OCI-LY3 (cell line): ENCODE data around the gene LGALS16.

ENCODE experiments used
- H2AFZ ChIP-seq: fragments of 200-600, 300-600 bp; shearing (Covaris generic); 2 replicates; pipeline ENCODE4 v1.6.0; 2014; ENCODE audit warnings: antibody characterized with exemption, low read depth, low read length
- H3K27ac ChIP-seq: fragments of 200-600, 300-600 bp; sonication (generic); 2 replicates; pipeline ENCODE4 v1.5.1; 2014; ENCODE audit warnings: mild to moderate bottlenecking, low read length, moderate library complexity, mixed read lengths
- H3K27me3 ChIP-seq: fragments of 200-600, 300-600 bp; sonication (generic); 2 replicates; pipeline ENCODE4 v1.6.1; 2014; ENCODE audit warnings: low read depth, low read length, mixed read lengths
- H3K36me3 ChIP-seq: fragments of 200-600, 300-600 bp; sonication (generic); replicated peaks from 2 replicates; pipeline ENCODE3; 2014; ENCODE audit warnings: low read depth, low read length, mixed read lengths
- H3K4me1 ChIP-seq: fragments of 300-600, 200-600 bp; sonication (generic); 2 replicates; pipeline ENCODE4 v1.6.1; 2014; ENCODE audit warnings: low read length, mixed read lengths
- H3K4me2 ChIP-seq: fragments of 200-600, 300-600 bp; sonication (generic); 2 replicates; pipeline ENCODE4 v1.6.1; 2014; ENCODE audit warnings: low read length, mixed read lengths
- H3K4me3 ChIP-seq: fragments of 300-600, 200-600 bp; sonication (generic); 2 replicates; pipeline ENCODE4 v1.5.1; 2014; ENCODE audit warnings: antibody characterized with exemption, mild to moderate bottlenecking, low read length, moderate library complexity
- H3K79me2 ChIP-seq: fragments of 300-600, 200-600 bp; shearing (Covaris generic); 2 replicates; pipeline ENCODE4 v1.6.1; 2014; ENCODE audit warnings: mild to moderate bottlenecking, low read length, mixed read lengths
- H3K9ac ChIP-seq: fragments of 300-600, 200-600 bp; shearing (Covaris generic); 2 replicates; pipeline ENCODE4 v1.6.0; 2014; ENCODE audit warnings: mild to moderate bottlenecking, low read length, moderate library complexity
- H3K9me3 ChIP-seq: fragments of 200-600, 300-600 bp; shearing (Covaris generic); 2 replicates; pipeline ENCODE4 v1.6.1; 2014; ENCODE audit warnings: low read length, mixed read lengths; ENCODE audit not compliant: insufficient read depth
- H4K20me1 ChIP-seq: fragments of 200-600, 300-600 bp; sonication (generic); 2 replicates; pipeline ENCODE4 v1.6.1; 2016; ENCODE audit warnings: low read length, mixed read lengths; ENCODE audit not compliant: insufficient read depth
- EZH2phosphoT487 ChIP-seq: fragments of 200-600 bp; shearing (Covaris generic); IDR thresholded peaks from 2 replicates; pipeline ENCODE4 v1.6.1; 2018; ENCODE audit warnings: antibody characterized with exemption, mixed run types, low read depth
- TF ChIP-seq, protein P1 (sequence below): fragments of 200-600, 300-600 bp; sonication (generic); IDR thresholded peaks from 2 replicates; pipeline ENCODE4 v1.5.1; 2014; ENCODE audit warnings: antibody characterized with exemption, low read length, low read depth

Gene LGALS16

GRCh38 chr19:39631626-39632025 lies 24.1 kb upstream of the LGALS16 start:
- no peak overlapping the region for H3K9ac ChIP-seq
- no peak overlapping the region for H3K4me3 ChIP-seq
- H3K79me2 ChIP-seq = no peaks in the 10 kb centered on the region
- no peak for TF ChIP-seq EZH2phosphoT487
- TF ChIP-seq, protein P1, sequence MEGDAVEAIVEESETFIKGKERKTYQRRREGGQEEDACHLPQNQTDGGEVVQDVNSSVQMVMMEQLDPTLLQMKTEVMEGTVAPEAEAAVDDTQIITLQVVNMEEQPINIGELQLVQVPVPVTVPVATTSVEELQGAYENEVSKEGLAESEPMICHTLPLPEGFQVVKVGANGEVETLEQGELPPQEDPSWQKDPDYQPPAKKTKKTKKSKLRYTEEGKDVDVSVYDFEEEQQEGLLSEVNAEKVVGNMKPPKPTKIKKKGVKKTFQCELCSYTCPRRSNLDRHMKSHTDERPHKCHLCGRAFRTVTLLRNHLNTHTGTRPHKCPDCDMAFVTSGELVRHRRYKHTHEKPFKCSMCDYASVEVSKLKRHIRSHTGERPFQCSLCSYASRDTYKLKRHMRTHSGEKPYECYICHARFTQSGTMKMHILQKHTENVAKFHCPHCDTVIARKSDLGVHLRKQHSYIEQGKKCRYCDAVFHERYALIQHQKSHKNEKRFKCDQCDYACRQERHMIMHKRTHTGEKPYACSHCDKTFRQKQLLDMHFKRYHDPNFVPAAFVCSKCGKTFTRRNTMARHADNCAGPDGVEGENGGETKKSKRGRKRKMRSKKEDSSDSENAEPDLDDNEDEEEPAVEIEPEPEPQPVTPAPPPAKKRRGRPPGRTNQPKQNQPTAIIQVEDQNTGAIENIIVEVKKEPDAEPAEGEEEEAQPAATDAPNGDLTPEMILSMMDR = no peak
- H2AFZ ChIP-seq = no peak overlapping the region
- no peak overlapping the region for H3K27ac ChIP-seq
- no peaks in the 10 kb centered on the region for H3K4me1 ChIP-seq
- H3K9me3 ChIP-seq = no peaks in the 10 kb centered on the region
- H3K36me3 ChIP-seq = no peaks in the 10 kb centered on the region
- peaks cover 21% of the 10 kb centered on the region for H3K27me3 ChIP-seq
- no peaks in the 10 kb centered on the region for H4K20me1 ChIP-seq
- no peak overlapping the region for H3K4me2 ChIP-seq

DNA sequence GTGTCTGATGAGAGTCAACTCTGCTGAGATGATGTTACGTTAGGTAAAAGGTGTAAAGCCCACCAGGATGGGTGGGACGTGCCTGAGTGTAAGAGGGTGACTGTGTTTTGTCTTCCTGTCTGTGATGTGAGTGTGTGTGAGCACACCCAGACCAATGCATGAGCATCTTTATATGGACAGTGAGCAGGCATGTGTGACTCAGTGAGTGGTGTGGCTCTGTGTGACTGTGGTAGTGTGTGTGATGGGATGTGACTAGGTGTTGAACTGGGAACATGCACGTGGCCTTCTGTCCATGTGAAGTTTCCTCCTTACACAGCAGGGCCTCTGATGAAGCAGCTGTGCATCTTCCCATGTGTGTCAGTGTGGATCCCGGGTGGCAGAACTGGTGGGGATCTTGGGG lies 17.8 kb upstream of the LGALS16 start:
- peaks cover 22% of the 10 kb centered on the region for H3K27me3 ChIP-seq
- no peak overlapping the region for H3K4me3 ChIP-seq
- no peak overlapping the region for H3K27ac ChIP-seq
- H3K36me3 ChIP-seq = no peaks in the 10 kb centered on the region
- no peak for TF ChIP-seq EZH2phosphoT487
- TF ChIP-seq, protein P1 = no peak
- no peaks in the 10 kb centered on the region for H4K20me1 ChIP-seq
- no peaks in the 10 kb centered on the region for H3K79me2 ChIP-seq
- no peaks in the 10 kb centered on the region for H3K4me1 ChIP-seq
- no peaks in the 10 kb centered on the region for H3K9me3 ChIP-seq
- H3K9ac ChIP-seq = no peak overlapping the region
- H3K4me2 ChIP-seq = no peak overlapping the region
- no peak overlapping the region for H2AFZ ChIP-seq

DNA sequence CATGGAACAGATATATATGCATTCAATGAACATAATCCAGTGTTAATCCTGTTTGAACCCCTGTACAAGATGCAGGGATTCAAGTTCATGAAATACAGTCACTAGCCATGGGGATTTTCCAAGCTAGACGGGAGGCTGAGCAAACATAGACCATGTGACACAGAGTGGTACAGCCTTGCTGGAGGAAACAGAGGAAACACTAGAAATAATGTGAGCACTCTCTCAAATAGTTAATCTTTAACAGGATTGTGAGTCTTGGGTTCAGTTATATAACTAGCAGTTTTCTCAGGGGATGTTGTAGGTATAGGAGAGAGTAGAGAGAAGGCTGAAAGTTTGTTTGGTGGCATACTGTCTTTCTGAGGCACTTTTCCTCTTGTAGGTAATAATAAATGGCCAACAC lies 13.9 kb upstream of the LGALS16 start:
- no peak overlapping the region for H2AFZ ChIP-seq
- H3K27me3 ChIP-seq = peaks cover 17% of the 10 kb centered on the region
- H3K4me3 ChIP-seq = no peak overlapping the region
- H4K20me1 ChIP-seq = 0 out of 2 replicates have a peak, but pooled peaks cover 4% of the 10 kb centered on the region
- no peaks in the 10 kb centered on the region for H3K36me3 ChIP-seq
- H3K4me1 ChIP-seq = no peaks in the 10 kb centered on the region
- H3K9me3 ChIP-seq = no peaks in the 10 kb centered on the region
- H3K79me2 ChIP-seq = no peaks in the 10 kb centered on the region
- H3K4me2 ChIP-seq = no peak overlapping the region
- TF ChIP-seq, protein P1 = no peak
- no peak for TF ChIP-seq EZH2phosphoT487
- H3K27ac ChIP-seq = no peak overlapping the region
- no peak overlapping the region for H3K9ac ChIP-seq

DNA sequence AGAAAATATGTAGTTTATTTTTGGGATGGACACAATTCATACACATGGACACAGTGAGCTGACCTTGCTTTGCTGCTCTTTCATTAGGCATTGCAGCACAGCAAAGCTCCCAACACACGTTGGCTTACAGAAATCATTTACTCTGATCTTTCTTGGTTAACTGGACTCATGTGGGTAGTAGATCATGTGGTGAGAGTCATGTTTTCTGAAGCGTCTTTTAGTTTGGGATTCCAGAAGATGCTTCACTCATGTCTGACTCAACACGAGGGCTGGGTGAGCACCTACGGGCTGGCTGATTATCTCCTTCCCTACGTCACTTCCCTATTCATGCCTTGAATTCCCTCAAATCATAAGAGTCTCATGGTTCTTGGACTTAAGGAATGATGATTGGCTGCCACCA lies 12.1 kb upstream of the LGALS16 start:
- H3K79me2 ChIP-seq = no peaks in the 10 kb centered on the region
- no peak overlapping the region for H3K4me2 ChIP-seq
- no peak overlapping the region for H3K27ac ChIP-seq
- no peak overlapping the region for H3K4me3 ChIP-seq
- peaks cover 15% of the 10 kb centered on the region; the same call in 1 of the 2 replicates for H3K27me3 ChIP-seq
- TF ChIP-seq, protein P1 = no peak
- no peak overlapping the region for H2AFZ ChIP-seq
- H4K20me1 ChIP-seq = 0 out of 2 replicates have a peak, but pooled peaks cover 4% of the 10 kb centered on the region
- H3K4me1 ChIP-seq = no peaks in the 10 kb centered on the region
- H3K36me3 ChIP-seq = no peaks in the 10 kb centered on the region
- no peak overlapping the region for H3K9ac ChIP-seq
- no peaks in the 10 kb centered on the region for H3K9me3 ChIP-seq
